Renal cortical epithelial cell (primary cell): ENCODE data around the gene PTTG1IP. TPM values are rescaled to one million over a fixed set of nuclear protein-coding genes. Genes with fewer than 3 reads are reported as not detected.
"Not testable (repeated sequence)": the region's sequence is repeated elsewhere in the genome, so short reads cannot be mapped to it uniquely, and the experiment has no call there.

Experiments
- DNase-seq: peaks from one replicate; pipeline ENCODE4 v3.0.0-alpha.2; 2011; ENCODE audit warnings: low read depth
- total RNA-seq: library from RNA; depleted of rRNA; stranded (reverse); fragments of >200 nt; gene quantifications from 2 replicates; pipeline ENCODE4 v1.2.3, GENCODE V29; 2014

Gene PTTG1IP
- total RNA-seq, 1 donor from 2014 or later, result 707 TPM

DNA sequence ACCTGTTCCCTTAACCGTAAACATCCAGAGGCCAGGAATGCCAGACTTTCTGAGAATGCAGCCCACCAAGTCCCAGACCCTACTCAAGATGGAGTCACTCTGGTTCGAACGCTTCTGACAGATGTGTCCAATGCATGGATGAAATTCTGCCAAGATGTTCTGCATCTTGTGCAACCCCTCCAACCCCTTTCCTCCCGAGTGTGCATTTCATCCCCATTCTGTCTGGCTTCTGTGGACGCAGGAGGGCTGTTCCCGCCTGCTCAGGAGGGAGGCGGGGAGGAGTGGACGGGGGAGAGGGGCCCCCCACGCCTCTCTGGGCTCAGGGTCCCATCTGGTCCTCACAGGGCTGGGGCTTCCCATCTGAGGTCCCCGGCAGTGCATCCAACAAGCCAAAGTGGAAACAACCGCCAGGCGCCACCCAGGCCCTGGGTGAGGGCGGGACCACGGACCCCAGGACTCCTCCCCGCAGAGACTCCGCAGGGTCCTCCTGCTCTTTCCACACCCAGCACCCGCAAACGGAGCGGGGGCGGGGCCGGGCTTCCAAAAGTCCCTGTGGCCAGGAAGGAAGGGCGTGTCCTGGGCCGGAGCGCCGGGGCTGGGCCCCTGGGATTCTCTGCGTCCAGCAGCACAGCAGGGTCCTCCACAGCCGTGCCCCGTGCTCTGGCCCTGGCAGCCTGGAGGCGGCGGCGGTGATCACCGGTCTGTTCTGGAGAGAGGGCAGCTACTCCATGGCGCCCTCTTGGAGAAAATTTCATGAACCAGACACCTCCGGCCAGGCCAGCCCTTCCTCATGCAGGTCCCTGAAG, 27.9 kb downstream of the PTTG1IP start:
- DNase-seq, result no peak

GRCh38 chr21:44844256-44844655, 29.2 kb downstream of the PTTG1IP start:
- no peak for DNase-seq

GRCh38 chr21:44842721-44843445, 30.6 kb downstream of the PTTG1IP start:
- no peak for DNase-seq

DNA sequence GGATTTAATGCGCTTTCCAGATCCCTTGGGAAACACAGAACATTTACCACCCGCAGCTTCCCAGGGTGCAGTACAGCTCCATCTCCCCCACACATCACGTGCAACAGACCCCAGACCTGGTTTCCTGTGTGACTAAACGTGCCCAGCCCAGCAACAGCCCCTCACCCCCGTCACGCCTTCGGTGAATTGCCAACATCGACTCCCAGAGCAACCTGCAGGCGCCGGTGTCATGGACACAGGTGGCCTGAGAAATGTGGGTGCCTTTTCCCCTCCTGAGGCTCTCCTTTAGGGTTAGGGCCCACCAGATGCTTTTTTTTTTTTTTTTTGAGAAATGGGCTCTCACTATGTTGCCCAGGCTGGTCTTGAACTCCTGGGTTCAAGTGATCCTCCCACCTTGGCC, 31.4 kb downstream of the PTTG1IP start:
- no peak for DNase-seq

- no peak for DNase-seq
These were observed 32.7 kb downstream of the PTTG1IP start for GRCh38 chr21:44840771-44841170.

- DNase-seq, result no peak
These were observed 34.5 kb downstream of the PTTG1IP start for GRCh38 chr21:44838951-44839350.

DNA sequence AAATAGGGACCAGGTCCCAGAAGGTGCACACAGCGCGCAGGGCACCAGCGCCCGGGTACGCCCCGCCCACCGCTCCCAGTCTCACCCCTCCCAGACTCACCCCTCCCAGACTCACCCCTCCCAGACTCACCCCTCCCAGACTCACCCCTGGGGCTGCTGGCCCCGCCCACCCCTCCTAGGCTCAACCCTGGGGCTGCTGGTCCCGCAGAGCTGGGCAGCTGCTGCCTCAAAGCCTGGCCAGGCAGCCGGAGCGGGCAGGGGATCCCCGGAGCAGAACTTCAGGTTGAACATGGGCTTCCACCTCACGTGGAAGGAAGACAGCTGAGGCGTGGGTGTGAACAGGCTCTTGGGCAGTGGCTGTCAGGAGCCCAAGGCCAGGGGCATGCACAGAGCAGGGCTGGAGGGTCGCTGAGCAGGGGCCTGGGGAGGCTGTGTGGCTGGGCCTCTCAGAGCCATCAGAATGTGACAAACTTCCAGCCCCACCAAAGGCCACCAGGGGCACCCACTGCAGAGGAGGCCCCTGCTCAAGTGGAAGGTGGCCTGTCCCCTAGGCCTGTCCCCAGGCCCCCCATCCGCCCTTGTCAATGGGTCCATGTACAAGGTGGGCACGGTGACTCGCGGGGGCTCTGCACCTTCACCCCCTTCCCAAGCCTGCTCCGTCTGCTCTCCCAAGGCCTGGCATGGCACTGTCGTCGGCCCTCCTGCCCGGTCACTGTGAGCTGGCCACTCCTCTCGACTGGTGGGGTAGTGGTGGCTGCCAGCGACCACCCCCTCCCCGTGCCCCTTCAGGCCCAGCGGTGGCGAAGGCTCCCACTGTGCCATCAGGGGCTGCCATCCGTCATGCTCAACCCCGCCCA, 35.2 kb downstream of the PTTG1IP start:
- no peak for DNase-seq

DNA sequence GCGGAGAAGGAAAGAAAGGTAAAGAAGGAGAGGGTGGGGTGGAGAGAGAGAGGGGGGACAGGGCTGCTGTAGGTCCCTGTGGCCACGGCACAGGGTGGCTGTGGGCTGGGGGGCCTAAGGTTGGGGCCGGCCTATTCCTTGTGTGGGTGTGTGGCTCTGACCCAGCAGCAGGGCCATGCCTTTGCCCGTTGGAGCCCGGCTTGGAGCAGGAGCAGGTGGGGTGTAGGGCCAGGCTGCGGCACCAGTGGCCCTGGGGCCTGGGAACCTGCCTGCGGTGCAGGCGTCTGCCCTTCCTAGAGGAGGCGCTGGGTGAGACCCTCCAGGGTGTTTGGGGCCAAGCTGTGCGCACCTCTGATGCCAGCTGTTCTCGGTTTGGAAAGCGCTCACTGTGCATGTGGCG, 36.0 kb downstream of the PTTG1IP start:
- no peak for DNase-seq

DNA sequence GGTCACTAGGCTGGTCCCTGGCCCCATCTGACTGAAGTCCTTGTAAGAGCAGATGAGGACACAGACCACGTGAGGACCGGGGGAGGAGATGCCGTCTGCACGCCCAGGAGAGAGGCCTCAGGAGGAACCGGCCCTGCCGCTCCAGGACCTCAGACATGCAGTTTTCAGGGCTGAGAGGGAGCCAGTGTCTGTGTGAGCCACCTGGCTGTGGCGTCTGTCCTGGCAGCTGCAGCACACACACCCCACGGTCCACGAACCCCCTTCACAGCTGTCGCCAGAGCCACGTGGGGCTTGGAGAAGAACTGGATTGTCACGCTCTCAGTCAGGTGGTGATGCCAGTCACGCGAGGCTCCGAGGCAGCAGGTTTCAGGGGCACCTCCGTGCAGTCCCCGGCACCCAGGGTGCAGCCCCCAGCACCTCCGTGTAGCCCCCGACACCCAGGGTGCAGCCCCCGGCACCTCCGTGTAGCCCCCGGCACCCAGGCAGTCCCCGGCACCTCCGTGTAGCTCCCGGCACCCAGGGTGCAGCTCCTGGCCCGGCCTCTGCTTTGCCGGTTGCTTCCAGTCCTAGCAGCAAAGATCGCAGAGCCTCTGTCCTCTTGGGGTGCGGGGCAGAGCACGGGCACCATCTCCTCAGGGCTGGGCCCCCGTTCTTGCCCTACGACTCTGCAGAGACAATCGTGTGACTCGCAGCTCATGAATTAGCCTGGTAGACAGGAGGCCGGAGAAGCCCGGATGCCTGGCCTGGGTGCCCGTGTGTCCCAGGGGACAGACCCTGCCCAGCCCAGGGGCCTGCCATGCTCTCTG, 36.6 kb downstream of the PTTG1IP start:
- DNase-seq, result no peak

DNA sequence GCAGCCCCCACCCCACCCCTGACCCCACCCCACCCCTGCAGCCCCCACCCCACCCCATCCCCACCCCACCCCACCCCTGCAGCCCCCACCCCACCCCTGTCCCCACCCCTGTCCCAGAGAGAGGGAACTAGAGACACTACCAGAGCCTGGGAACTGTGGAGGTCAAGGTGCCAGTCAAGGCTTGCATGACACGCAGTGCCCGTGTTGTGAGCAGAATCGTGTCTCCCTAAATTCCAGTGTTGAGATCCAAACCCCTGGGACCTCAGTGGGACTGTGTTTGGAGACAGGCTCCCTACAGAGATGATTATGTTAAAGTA, 37.2 kb downstream of the PTTG1IP start:
- DNase-seq, result no peak

DNA sequence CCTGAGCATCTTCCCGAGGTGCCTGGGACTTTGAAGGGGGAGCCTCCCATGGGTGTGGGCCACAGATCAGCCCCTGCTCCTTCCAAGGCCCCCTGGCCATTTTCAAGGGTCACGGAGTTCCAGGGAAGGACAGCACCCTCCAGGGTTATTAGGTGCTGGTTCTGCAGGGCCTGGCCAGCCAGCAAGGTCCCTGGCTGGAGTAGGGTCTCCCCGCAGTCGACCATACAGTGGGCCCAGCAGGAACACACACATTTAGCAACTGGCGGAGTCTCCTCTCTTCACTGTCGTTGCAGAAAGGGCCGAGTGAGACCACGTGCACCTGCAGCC, 37.9 kb downstream of the PTTG1IP start:
- DNase-seq, result no peak

- DNase-seq, result no peak
These were observed 38.4 kb downstream of the PTTG1IP start for GRCh38 chr21:44834951-44835646.

- no peak for DNase-seq
These were observed 39.1 kb downstream of the PTTG1IP start for GRCh38 chr21:44834231-44834950.

DNA sequence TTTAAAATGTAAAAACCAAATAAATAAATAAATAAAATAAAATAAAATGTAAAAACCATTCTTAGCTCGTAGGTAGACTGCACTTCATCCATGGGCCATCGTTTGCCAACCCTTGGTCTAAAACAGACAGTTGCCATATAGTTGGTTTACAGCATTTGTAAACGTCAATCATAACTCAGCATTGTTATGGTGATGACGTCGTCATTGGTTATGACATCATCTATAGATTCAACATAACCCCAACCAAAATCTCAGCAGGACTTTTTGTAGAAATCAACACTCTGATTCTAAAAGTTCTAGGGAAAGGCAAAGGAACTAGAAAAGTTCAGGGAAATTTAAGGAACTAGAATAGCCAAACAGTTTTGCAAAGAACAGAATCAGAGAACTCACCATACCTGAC, 39.8 kb downstream of the PTTG1IP start:
- DNase-seq, result no peak

- not testable (repeated sequence) for DNase-seq
These were observed 40.8 kb downstream of the PTTG1IP start for GRCh38 chr21:44832516-44833255.

- DNase-seq, result no peak
These were observed 42.1 kb downstream of the PTTG1IP start for GRCh38 chr21:44831227-44831860.

DNA sequence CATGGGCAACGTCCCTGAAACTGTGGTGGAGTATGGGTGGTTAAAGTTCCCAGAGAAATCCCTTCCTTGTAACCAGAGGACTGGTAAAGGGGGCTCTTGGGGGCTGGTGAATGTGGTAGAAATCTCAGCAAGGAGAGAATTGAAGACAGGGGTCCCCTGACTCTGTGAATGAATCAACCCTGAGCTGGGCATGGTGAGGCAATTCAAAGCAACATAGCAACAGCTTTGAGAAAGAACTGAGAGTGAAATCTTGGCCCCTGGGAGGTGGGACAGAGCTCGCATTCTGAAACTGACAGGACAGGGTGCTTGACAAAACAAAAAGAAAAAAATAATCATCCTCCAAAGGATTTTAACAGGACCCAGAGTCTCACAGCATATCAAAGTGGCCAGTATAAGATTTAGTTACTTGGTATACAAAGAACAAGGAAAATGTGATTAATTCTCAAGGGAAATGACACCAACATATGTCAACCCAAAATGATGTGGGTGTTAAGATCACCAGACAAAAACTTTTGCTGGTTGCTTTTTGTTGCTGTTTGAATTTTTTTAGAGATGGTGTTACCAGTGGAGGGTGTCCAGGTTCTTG, 43.9 kb downstream of the PTTG1IP start:
- no peak for DNase-seq

DNA sequence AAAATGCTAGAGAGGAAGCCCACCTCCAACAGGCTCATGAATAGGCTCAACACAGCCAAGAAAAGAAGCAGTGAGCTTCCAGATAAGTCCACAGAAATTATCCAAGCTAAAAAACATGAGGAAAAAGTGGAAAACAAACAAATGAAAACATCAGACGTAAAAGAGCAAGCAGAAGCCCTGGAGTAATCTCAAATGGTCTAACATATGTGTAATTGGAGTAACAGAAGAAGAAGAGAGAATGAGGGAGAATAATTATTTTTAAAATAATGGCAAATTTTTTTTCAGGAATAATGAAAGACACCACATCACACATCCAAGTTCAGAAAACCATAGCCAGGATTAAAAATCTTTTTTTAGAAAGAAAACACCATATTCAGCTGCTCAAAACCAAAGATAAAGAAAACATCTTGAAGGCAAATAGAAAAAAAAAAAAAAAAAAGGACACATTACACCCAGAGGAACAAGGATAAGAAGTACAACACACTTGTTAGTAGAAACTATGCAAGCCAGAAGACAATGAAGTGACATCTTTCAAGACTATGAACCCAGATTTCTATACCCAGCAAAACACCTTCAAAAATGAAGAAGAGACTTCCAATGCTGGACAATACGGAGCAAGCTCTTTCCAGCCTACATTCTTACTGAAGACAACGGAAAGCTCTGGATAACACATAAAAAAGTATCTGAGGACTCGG, 45.0 kb downstream of the PTTG1IP start:
- DNase-seq, result no peak
